ENCODE data around the gene LRSAM1.

LRSAM1 gene

GRCh38 chr9:127438394-127438793 is 12.9 kb upstream of the LRSAM1 start:
- TF ChIP-seq CTCF (conservative IDR thresholded peaks at IDR 0.05; ENCODE audit: control insufficient read depth, insufficient read depth, low read depth, low read length): no peak
- H3K4me3 ChIP-seq (ENCODE audit: control insufficient read depth, low read depth, low read length): no peak overlapping the region
- no peak for DNase-seq (ENCODE audit: low read depth)

- no peak for DNase-seq (ENCODE audit: low read depth)
- TF ChIP-seq CTCF (conservative IDR thresholded peaks at IDR 0.05; ENCODE audit: control insufficient read depth, insufficient read depth, low read depth, low read length): no peak
Measured at GRCh38 chr9:127444283-127444920, 6.9 kb upstream of the LRSAM1 start.

GRCh38 chr9:127444921-127445850 is 6.1 kb upstream of the LRSAM1 start:
- peak; percentile 76 for DNase-seq (ENCODE audit: low read depth)
- TF ChIP-seq CTCF (conservative IDR thresholded peaks at IDR 0.05; ENCODE audit: control insufficient read depth, insufficient read depth, low read depth, low read length): no peak
- no peak overlapping the region for H3K4me3 ChIP-seq (ENCODE audit: control insufficient read depth, low read depth, low read length)

More at GRCh38 chr9:127444283-127444920, 6.9 kb upstream of the LRSAM1 start:
- no peak overlapping the region for H3K4me3 ChIP-seq (ENCODE audit: control insufficient read depth, low read depth, low read length)

GRCh38 chr9:127445851-127446712 is 5.2 kb upstream of the LRSAM1 start:
- no peak overlapping the region for H3K4me3 ChIP-seq (ENCODE audit: control insufficient read depth, low read depth, low read length)
- TF ChIP-seq CTCF (conservative IDR thresholded peaks at IDR 0.05; ENCODE audit: control insufficient read depth, insufficient read depth, low read depth, low read length): no peak
- no peak for DNase-seq (ENCODE audit: low read depth)

GRCh38 chr9:127446713-127447415 is 4.4 kb upstream of the LRSAM1 start:
- TF ChIP-seq CTCF (conservative IDR thresholded peaks at IDR 0.05; ENCODE audit: control insufficient read depth, insufficient read depth, low read depth, low read length): no peak
- no peak overlapping the region for H3K4me3 ChIP-seq (ENCODE audit: control insufficient read depth, low read depth, low read length)
- DNase-seq (ENCODE audit: low read depth): no peak
